HG03378 (cell line): ENCODE data around the gene KDM8.
A peak's percentile ranks its signal among the peaks of the same experiment; 100 is the strongest.

Experiments
- ATAC-seq: cut with Tn5 transposase; IDR thresholded peaks from one replicate; pipeline ENCODE4 v1.9.1; 2021; ENCODE audit warnings: mild to moderate bottlenecking, moderate library complexity; ENCODE audit not compliant: unreplicated experiment

KDM8 gene

DNA sequence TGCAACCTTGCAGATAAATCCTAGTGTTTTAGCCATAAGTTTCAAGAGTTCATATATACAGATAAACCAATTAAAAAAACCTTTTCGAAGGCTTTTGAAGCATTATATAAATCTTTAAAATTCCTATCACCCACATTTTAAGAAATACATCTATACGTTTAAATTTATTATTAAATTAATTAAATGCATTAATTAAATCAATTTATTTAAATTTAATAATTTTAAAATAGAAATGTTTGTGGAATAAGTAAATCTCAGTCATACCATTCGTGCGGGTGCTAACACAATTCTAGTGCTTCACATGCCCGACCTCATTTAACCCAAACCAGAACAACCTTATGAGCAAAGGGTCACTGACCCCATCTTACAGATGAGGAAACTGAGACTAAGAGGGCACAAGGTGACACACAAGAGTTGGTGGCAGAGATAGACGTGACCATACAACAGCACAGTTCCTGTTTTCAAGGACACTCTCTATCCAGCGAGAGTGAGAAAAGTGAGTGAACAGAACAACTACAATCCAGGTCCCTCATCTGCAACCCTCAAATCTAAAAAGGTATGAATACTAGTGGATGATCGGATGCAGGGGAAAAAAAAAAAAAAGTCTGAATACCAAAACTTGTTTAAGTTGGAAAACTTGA, 63.8 kb downstream of the KDM8 start:
- ATAC-seq, result no peak

DNA sequence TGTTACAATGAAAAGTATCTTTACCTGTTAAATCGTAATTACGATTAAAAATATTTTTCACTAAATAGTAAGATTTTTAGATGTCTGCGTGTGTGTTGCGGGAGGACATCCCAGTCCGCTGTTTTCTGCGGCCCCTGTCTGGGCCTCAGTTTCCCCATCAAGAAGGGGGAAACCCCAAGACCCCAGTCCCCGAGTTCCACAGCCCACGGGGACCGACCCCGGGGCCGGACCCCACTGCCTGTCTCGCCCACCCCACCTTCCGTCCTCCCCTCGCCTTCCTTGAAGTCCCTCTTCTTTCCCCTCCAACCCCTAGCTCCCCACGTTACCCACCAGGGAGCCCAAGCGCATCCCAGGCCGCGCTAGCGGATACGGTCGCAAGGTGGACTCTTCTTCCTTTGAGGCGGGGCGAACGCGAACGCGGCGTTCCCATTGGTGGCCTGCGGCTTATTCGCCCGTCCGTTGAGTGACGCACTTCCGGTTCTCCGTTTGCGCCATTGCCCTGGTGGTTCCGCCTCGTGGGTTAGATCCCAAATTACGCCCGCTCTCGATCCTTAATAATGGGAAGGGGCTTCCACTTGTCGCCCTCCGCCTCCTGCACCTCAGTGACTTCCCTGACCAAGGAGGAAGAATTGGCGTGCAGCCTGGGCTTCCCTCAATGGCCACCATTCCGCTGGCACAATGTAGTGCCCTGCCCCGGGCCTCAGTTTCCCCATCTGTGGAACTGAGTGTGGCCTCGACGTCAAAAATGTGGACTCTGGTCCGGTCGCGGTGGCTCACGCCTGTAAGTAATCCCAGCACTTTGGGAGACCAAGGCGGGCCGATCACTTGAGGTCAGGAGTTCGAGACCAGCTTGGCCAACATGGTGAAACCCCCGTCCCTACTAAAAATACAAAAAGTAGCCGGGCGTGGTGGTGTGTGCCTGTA, 65.3 kb downstream of the KDM8 start, which contains the start of gene NSMCE1:
TSS of gene NSMCE1 (minus strand) at position 397 of the 924 bp plus-strand sequence. CDS start 11,202 bp downstream, outside the sequence.
- ATAC-seq, result peak; percentile 91

DNA sequence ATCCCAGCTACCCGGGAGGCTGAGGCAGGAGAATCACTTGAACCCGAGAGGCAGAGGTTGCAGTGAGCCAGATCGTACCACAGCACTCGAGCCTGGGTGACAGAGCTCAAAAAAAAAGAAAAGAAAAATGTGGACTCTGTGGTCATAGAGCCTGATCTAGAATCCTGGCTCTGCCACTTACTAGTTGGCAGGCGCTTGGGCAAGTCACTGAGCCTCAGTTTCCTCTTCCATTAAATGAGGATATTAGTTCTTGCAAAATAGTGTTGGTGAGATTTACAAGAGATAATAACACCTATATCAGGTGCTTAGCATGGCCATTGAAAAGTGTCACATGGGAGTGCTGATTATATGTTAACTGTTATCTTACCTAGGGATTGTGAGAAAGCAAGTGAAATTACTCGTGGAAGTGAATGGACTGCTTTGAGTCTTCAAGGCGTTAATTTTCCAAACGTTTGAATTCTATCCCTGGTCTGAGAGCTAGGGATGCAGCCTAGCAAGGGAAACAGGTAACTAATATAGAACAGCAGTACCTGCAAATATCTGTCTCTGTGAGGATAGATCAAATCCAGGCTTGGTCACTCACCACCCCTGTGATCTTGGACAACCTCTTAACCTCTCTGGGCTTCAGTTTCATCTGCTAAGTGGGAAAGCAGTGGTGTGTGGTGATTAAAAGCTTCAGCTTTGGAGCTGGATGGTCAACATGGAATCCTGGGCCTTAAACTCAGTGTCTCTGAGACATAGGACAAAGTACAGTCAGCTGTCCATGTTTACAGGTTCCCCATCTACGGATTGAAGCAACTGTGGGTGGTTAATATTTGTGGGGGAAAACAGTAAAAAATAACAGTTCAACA, 66.2 kb downstream of the KDM8 start:
- no peak for ATAC-seq

DNA sequence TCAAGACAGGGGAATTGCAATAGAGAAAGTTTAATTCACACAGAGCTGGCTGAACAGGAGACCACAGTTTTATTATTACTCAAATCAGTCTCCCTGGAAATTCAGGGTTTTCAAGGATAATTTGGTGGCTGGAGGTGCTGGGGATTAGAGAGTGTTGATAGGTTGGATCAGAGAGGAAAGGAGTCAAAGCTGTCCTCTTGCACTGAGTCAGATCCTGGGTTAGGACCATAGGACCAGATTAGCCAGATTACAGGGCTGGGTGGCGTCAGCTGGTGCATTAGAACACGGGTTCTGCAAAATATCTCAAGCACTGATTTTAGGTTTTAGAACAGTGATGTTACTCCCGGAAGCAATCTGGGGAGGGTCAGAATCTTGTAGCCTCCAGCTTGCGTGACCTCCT, 67.0 kb downstream of the KDM8 start:
- no peak for ATAC-seq
